ENCODE results near the gene DEFB113. TPM values are rescaled to one million over a fixed set of nuclear protein-coding genes. Genes with fewer than 3 reads are reported as not detected.

The DEFB113 gene
- total RNA-seq, 1 donor from 2014 or later, result not detected

DNA sequence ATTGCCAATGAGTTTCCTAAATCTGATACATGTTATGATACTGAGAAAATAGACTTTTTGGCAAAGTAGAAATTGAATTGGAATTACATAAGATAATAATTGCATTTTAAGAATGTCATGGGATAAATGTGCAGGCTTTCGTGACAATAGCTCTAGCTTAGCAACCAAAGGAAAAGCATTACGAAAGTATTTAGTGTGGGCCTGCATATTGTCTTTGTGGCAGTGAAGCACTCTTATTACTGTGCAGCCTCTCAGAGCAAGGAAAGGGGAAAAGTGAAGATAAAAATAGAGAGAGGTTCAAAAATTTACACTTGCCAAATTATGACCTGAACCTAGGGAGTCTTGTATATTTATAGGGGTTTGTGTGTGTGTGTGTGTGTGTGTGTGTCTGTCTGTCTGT, 12.6 kb upstream of the DEFB113 start:
- no peak overlapping the region for H3K4me3 ChIP-seq (ENCODE audit: low read depth, low read length)
- no peak for DNase-seq (ENCODE audit: low read depth)

GRCh38 chr6:49980898-49981297, 11.5 kb upstream of the DEFB113 start:
- H3K4me3 ChIP-seq (ENCODE audit: low read depth, low read length), result no peak overlapping the region
- TF ChIP-seq, protein P1, sequence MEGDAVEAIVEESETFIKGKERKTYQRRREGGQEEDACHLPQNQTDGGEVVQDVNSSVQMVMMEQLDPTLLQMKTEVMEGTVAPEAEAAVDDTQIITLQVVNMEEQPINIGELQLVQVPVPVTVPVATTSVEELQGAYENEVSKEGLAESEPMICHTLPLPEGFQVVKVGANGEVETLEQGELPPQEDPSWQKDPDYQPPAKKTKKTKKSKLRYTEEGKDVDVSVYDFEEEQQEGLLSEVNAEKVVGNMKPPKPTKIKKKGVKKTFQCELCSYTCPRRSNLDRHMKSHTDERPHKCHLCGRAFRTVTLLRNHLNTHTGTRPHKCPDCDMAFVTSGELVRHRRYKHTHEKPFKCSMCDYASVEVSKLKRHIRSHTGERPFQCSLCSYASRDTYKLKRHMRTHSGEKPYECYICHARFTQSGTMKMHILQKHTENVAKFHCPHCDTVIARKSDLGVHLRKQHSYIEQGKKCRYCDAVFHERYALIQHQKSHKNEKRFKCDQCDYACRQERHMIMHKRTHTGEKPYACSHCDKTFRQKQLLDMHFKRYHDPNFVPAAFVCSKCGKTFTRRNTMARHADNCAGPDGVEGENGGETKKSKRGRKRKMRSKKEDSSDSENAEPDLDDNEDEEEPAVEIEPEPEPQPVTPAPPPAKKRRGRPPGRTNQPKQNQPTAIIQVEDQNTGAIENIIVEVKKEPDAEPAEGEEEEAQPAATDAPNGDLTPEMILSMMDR (conservative IDR thresholded peaks at IDR 0.05; ENCODE audit: low read depth, low read length), result no peak
- DNase-seq (ENCODE audit: low read depth), result no peak

More for the DNA sequence above, 12.6 kb upstream of the DEFB113 start:
- TF ChIP-seq, protein P1 (conservative IDR thresholded peaks at IDR 0.05; ENCODE audit: low read depth, low read length), result no peak

- TF ChIP-seq, protein P1 (conservative IDR thresholded peaks at IDR 0.05; ENCODE audit: low read depth, low read length), result no peak
- DNase-seq (ENCODE audit: low read depth), result no peak
Observed at GRCh38 chr6:49979584-49979983, 10.2 kb upstream of the DEFB113 start.

GRCh38 chr6:49978332-49979226, 9.2 kb upstream of the DEFB113 start:
- TF ChIP-seq, protein P1 (conservative IDR thresholded peaks at IDR 0.05; ENCODE audit: low read depth, low read length), result no peak
- peak overlapping the region; percentile 36 for H3K4me3 ChIP-seq (ENCODE audit: low read depth, low read length)
- DNase-seq (ENCODE audit: low read depth), result no peak

More at GRCh38 chr6:49979584-49979983, 10.2 kb upstream of the DEFB113 start:
- H3K4me3 ChIP-seq (ENCODE audit: low read depth, low read length), result no peak overlapping the region

- no peak for DNase-seq (ENCODE audit: low read depth)
- H3K4me3 ChIP-seq (ENCODE audit: low read depth, low read length), result no peak overlapping the region
- TF ChIP-seq, protein P1 (conservative IDR thresholded peaks at IDR 0.05; ENCODE audit: low read depth, low read length), result no peak
Observed at GRCh38 chr6:49966823-49967222, 2.6 kb downstream of the DEFB113 start.

DNA sequence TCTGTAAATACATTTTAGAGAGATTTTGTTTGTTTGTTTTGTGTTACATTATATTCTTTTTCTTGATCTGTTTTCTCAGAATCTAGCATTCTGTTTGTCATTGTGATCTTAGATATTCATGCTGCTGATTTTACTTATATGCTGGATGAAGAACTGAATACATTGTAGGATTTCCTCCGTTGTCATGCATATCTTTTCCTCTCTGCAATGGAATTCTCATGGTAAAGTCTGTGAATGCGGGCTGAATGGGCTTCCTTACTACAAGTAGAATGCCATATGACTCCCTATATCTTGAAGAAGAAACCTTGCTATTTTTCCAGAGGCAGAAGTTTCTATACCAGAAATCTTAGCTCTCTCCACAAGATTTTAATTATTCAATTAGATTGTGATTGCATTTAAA, 3.1 kb downstream of the DEFB113 start:
- DNase-seq (ENCODE audit: low read depth), result no peak
- TF ChIP-seq, protein P1 (conservative IDR thresholded peaks at IDR 0.05; ENCODE audit: low read depth, low read length), result no peak

More for the DNA sequence above, 3.1 kb downstream of the DEFB113 start:
- no peak overlapping the region for H3K4me3 ChIP-seq (ENCODE audit: low read depth, low read length)

Measured in epithelial cell of proximal tubule (primary cell).